ENCODE results near the gene PAM.

GRCh38 chr5:102971676-102972293 lies 216.7 kb downstream of the PAM start:
- peak in 1 of 7 experiments; percentile 12 for TF ChIP-seq CTCF (IDR thresholded peaks at IDR 0.05)
- no peak for TF ChIP-seq POLR2A (IDR thresholded peaks at IDR 0.05)
- TF ChIP-seq POLR2AphosphoS5 (IDR thresholded peaks at IDR 0.05) = no peak
